ENCODE data around the gene USP13.

DNA sequence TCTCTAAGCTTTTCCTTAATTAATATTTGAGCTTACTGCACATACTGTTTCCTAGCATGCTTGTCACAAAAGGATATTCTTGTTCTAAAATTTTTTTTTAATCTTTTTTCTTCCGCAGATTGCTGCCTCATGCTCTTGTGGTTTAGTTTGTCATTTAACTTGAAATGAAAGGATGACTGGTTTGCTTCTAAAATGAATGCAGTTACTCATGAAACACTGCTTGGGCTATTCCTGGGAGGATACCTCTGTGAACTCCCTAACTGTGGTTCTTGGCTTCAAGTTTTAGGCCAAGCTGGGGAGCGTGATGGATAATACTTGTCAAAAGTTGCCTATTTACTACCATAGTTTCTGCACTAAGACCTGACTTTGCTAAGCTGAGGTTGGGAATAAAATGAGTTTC lies 64.0 kb downstream of the USP13 start:
- no peak for TF ChIP-seq CEBPB (IDR thresholded peaks at IDR 0.05)
- TF ChIP-seq EP300 (IDR thresholded peaks at IDR 0.05; ENCODE audit: borderline replicate concordance), result no peak
- TF ChIP-seq, protein P1, sequence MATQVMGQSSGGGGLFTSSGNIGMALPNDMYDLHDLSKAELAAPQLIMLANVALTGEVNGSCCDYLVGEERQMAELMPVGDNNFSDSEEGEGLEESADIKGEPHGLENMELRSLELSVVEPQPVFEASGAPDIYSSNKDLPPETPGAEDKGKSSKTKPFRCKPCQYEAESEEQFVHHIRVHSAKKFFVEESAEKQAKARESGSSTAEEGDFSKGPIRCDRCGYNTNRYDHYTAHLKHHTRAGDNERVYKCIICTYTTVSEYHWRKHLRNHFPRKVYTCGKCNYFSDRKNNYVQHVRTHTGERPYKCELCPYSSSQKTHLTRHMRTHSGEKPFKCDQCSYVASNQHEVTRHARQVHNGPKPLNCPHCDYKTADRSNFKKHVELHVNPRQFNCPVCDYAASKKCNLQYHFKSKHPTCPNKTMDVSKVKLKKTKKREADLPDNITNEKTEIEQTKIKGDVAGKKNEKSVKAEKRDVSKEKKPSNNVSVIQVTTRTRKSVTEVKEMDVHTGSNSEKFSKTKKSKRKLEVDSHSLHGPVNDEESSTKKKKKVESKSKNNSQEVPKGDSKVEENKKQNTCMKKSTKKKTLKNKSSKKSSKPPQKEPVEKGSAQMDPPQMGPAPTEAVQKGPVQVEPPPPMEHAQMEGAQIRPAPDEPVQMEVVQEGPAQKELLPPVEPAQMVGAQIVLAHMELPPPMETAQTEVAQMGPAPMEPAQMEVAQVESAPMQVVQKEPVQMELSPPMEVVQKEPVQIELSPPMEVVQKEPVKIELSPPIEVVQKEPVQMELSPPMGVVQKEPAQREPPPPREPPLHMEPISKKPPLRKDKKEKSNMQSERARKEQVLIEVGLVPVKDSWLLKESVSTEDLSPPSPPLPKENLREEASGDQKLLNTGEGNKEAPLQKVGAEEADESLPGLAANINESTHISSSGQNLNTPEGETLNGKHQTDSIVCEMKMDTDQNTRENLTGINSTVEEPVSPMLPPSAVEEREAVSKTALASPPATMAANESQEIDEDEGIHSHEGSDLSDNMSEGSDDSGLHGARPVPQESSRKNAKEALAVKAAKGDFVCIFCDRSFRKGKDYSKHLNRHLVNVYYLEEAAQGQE (IDR thresholded peaks at IDR 0.05; ENCODE audit: low read depth), result no peak
- TF ChIP-seq YY1 (IDR thresholded peaks at IDR 0.05; ENCODE audit: low read depth), result no peak
- TF ChIP-seq, protein P2, sequence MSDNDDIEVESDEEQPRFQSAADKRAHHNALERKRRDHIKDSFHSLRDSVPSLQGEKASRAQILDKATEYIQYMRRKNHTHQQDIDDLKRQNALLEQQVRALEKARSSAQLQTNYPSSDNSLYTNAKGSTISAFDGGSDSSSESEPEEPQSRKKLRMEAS (IDR thresholded peaks at IDR 0.05), result no peak
- TF ChIP-seq TCF12 (IDR thresholded peaks at IDR 0.05; ENCODE audit: low read depth), result no peak

All from Ishikawa (cell line).